Stimulated activated CD4-positive, alpha-beta T cell treated with anti-CD3 and anti-CD28 coated beads, TNF-alpha, amount 100 ng/mL, for 24 hours (primary cell): Measurements from ENCODE around the gene IFNW1.

ENCODE experiments used
- DNase-seq, 3 experiments: peaks; one replicate each; pipeline ENCODE4 v3.0.0-alpha.2; 2020; ENCODE audit warnings: low read depth in 3 of 3

Gene IFNW1

GRCh38 chr9:21110708-21111576 is 30.7 kb downstream of the IFNW1 start:
- peak in 1 of 3 experiments; percentile 9 for DNase-seq

DNA sequence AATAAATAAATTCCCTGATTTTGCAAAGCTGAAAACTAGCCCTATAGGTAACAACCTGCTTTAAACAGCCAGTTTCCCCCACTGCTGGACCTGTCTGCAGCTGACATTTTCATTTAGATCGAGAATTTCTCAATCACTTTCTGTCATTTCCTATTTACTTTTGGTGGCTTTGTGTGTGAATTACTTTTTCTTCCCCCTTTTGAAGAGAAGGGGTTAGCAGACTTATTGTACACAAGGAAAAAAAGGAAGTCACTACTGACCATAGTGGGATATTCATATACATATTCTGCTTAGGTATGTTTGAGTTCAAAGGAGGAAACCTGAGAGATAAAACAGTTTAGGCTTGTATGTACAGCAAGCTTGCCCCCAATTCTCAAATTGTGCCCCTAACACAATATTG is 36.8 kb downstream of the IFNW1 start:
- no peak for DNase-seq

GRCh38 chr9:21102305-21102704 is 39.3 kb downstream of the IFNW1 start:
- DNase-seq = no peak

- no peak for DNase-seq
Measured at GRCh38 chr9:21097817-21098216, 43.8 kb downstream of the IFNW1 start.

GRCh38 chr9:21096901-21097255 is 44.8 kb downstream of the IFNW1 start:
- no peak for DNase-seq

- DNase-seq = peak; percentile 6 to 22 (median 8)
Measured at GRCh38 chr9:21096172-21096900, 45.3 kb downstream of the IFNW1 start.

DNA sequence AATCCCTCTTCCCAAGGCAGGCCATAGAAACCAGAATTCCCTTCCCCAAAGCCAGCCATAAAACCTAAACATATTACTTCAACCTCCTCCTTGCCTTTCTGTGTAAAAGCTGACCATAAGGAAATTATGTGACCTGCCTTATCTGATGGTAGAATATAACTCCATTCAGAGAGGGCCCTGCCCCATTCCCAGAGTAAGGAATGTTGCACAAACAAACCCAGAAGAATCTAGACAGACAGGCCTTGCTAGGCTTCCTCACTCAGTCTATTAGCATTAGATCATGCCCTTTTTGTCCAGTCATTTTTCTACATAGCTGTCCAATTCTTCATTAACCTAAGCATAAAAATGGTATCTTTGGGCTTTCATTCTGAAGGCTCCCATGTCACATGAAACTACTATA is 46.1 kb downstream of the IFNW1 start:
- no peak for DNase-seq
